CD14-positive monocyte (primary cell): ENCODE results near the gene CUBN. TPM values are rescaled to one million over a fixed set of nuclear protein-coding genes. Genes with fewer than 3 reads are reported as not detected.

ENCODE experiments used
- DNase-seq, 3 donors: peaks; one replicate each; pipeline ENCODE4 v3.0.0-alpha.2; 2011 to 2022
- H2AFZ ChIP-seq: 2 replicates; pipeline ENCODE4 v1.6.0; 2012; ENCODE audit warnings: mild to moderate bottlenecking, low read depth, low read length, inconsistent platforms; ENCODE audit not compliant: insufficient read depth, poor library complexity, severe bottlenecking
- H3K27ac ChIP-seq, 2 donors: 1 replicate in 1 of 2; 2 replicates in 1 of 2; pipeline ENCODE4 v1.5.1; 2012 to 2013; ENCODE audit warnings: low read length in 2 of 2, control low read depth in 1 of 2, inconsistent platforms in 1 of 2, low read depth in 1 of 2, mild to moderate bottlenecking in 1 of 2
- H3K27me3 ChIP-seq, 2 donors: one replicate each; pipeline versions ENCODE4 v1.6.0 to v1.6.1; 2011 to 2013; ENCODE audit warnings: low read length in 2 of 2; ENCODE audit not compliant: control insufficient read depth in 2 of 2, insufficient read depth in 2 of 2
- H3K36me3 ChIP-seq, 2 donors: replicated peaks in 1 of 2; 1 replicate in 1 of 2; 2 replicates in 1 of 2; pipeline versions ENCODE4 v1.5.1 to v1.6.1; 2012 to 2013; ENCODE audit warnings: low read length in 2 of 2, control low read depth in 1 of 2, inconsistent platforms in 1 of 2, mild to moderate bottlenecking in 1 of 2; ENCODE audit not compliant: insufficient read depth in 2 of 2, control insufficient read depth in 1 of 2
- H3K4me1 ChIP-seq, 2 donors: 1 replicate in 1 of 2; 2 replicates in 1 of 2; pipeline versions ENCODE4 v1.5.1 to v1.6.1; 2012 to 2013; ENCODE audit warnings: low read length in 2 of 2, control low read depth in 1 of 2, inconsistent platforms in 1 of 2, mild to moderate bottlenecking in 1 of 2, moderate library complexity in 1 of 2; ENCODE audit not compliant: insufficient read depth in 2 of 2, control insufficient read depth in 1 of 2
- H3K4me2 ChIP-seq: replicated peaks from 2 replicates; pipeline ENCODE3; 2012; ENCODE audit warnings: low read length, moderate library complexity, mild to moderate bottlenecking; ENCODE audit not compliant: poor library complexity, severe bottlenecking; ENCODE audit errors: extremely low read depth
- H3K4me3 ChIP-seq, 3 experiments: fragments of 200-600 bp in 1 of 3; sonication (generic) in 1 of 3; replicated peaks in 1 of 3; 1 replicate in 2 of 3; 2 replicates in 1 of 3; pipeline ENCODE4 v1.5.1; 2011 to 2013; ENCODE audit warnings: low read length in 3 of 3, mild to moderate bottlenecking in 3 of 3, control low read depth in 2 of 3, low read depth in 2 of 3, inconsistent platforms in 1 of 3, moderate library complexity in 1 of 3
- H3K79me2 ChIP-seq: 2 replicates; pipeline ENCODE4 v1.6.0; 2012; ENCODE audit warnings: mild to moderate bottlenecking, control low read depth, inconsistent platforms, low read length, moderate library complexity; ENCODE audit not compliant: insufficient read depth
- H3K9ac ChIP-seq: 2 replicates; pipeline ENCODE4 v1.6.0; 2017; ENCODE audit warnings: low read length, mild to moderate bottlenecking; ENCODE audit not compliant: insufficient read depth, poor library complexity, severe bottlenecking
- H3K9me3 ChIP-seq, 2 donors: replicated peaks in 1 of 2; 1 replicate in 1 of 2; 2 replicates in 1 of 2; pipeline versions ENCODE4 v1.5.1 to v1.6.1; 2012 to 2013; ENCODE audit warnings: low read length in 2 of 2, control low read depth in 1 of 2; ENCODE audit not compliant: control insufficient read depth in 1 of 2, insufficient read depth in 1 of 2
- H4K20me1 ChIP-seq: 2 replicates; pipeline ENCODE4 v1.6.0; 2012; ENCODE audit warnings: mild to moderate bottlenecking, low read length, control low read depth, moderate library complexity; ENCODE audit not compliant: insufficient read depth
- H3K27ac Mint-ChIP-seq, 7 donors: one replicate each; pipeline ENCODE4 v1.8.0; 2020; ENCODE audit warnings: mild to moderate bottlenecking in 7 of 7, mixed read lengths in 7 of 7, moderate library complexity in 6 of 7, inconsistent platforms in 2 of 7
- H3K27me3 Mint-ChIP-seq, 3 donors: one replicate each; pipeline ENCODE4 v1.8.0; 2021 to 2022; ENCODE audit warnings: low read depth in 3 of 3, mild to moderate bottlenecking in 3 of 3, mixed read lengths in 3 of 3, moderate library complexity in 3 of 3, inconsistent platforms in 1 of 3
- H3K36me3 Mint-ChIP-seq, 2 donors: one replicate each; pipeline ENCODE4 v1.8.0; 2020; ENCODE audit warnings: mixed read lengths in 2 of 2, inconsistent platforms in 1 of 2, mild to moderate bottlenecking in 1 of 2
- H3K4me1 Mint-ChIP-seq: one replicate; pipeline ENCODE4 v1.8.0; 2020; ENCODE audit warnings: mild to moderate bottlenecking, mixed read lengths
- H3K4me3 Mint-ChIP-seq, 2 donors: one replicate each; pipeline ENCODE4 v1.8.0; 2020; ENCODE audit warnings: mild to moderate bottlenecking in 2 of 2, mixed read lengths in 2 of 2, moderate library complexity in 1 of 2
- H3K9me3 Mint-ChIP-seq, 7 donors: one replicate each; pipeline ENCODE4 v1.8.0; 2020 to 2022; ENCODE audit warnings: mixed read lengths in 7 of 7, mild to moderate bottlenecking in 6 of 7, moderate library complexity in 6 of 7, inconsistent platforms in 2 of 7
- CTCF ChIP-seq: fragments of 200-600 bp; IDR thresholded peaks from one replicate; pipeline ENCODE4 v1.8.0; 2022; ENCODE audit warnings: antibody characterized with exemption, mild to moderate bottlenecking
- WGBS: methylation state at CpG from one replicate; pipeline ENCODE4 v1.1.5; 2013; ENCODE audit warnings: missing lambda C conversion rate; ENCODE audit not compliant: insufficient coverage; 5-methylcytosine and 5-hydroxymethylcytosine counted together
- intact Hi-C, 2 donors: fragments of 100-400 bp; cut with micrococcal nuclease; formaldehyde crosslinking; loops; one replicate each; pipeline versions ENCODE4 v1.15.0 to v1.15.1; 2023
- polyA plus RNA-seq, 3 donors: library from polyadenylated mRNA; depleted of rRNA in 1 of 3; unstranded in 2 of 3; stranded (reverse) in 1 of 3; fragments of 300-500 nt in 2 of 3; fragments of >200 nt in 1 of 3; fragmentation: Illumina TruSeq in 2 of 3; gene quantifications; 1 replicate in 2 of 3; 2 replicates in 1 of 3; pipeline ENCODE4 v1.2.3, GENCODE V29; 2012 to 2021

CUBN gene
- polyA plus RNA-seq, 3 donors: 0.95 TPM; not detected in 2

GRCh38 chr10:17178006-17178405 lies 48.4 kb upstream of the CUBN start:
- no peak overlapping the region for H3K4me3 ChIP-seq
- H3K27me3 ChIP-seq: no peaks in the 10 kb centered on the region
- no peak overlapping the region for H3K4me2 ChIP-seq
- H3K36me3 ChIP-seq: no peaks in the 10 kb centered on the region
- intact Hi-C loops: no loop called here
- no peak overlapping the region for H2AFZ ChIP-seq
- no peaks in the 10 kb centered on the region for H4K20me1 ChIP-seq
- TF ChIP-seq CTCF: no peak
- H3K4me3 Mint-ChIP-seq: no peak overlapping the region
- peaks cover 0 to 1% (median 1%) of the 10 kb centered on the region in 3 donors for H3K27me3 Mint-ChIP-seq
- peaks cover 0 to 3% of the 10 kb centered on the region in 2 donors for H3K36me3 Mint-ChIP-seq
- H3K27ac ChIP-seq: no peak overlapping the region
- H3K4me1 ChIP-seq: peaks cover 5 to 16% of the 10 kb centered on the region in 2 donors
- no peak overlapping the region for H3K9ac ChIP-seq
- no peaks in the 10 kb centered on the region for H3K79me2 ChIP-seq
- WGBS: no CpG with 5 or more reads among the region's 1 CpG
- no peak for DNase-seq
- no peaks in the 10 kb centered on the region for H3K9me3 ChIP-seq
- no peak overlapping the region for H3K27ac Mint-ChIP-seq
- peaks cover 17% of the 10 kb centered on the region for H3K4me1 Mint-ChIP-seq
- H3K9me3 Mint-ChIP-seq: peaks cover 0 to 1% (median 0%) of the 10 kb centered on the region in 7 donors

- H4K20me1 ChIP-seq: no peaks in the 10 kb centered on the region
- H3K36me3 Mint-ChIP-seq: peaks cover 1 to 3% of the 10 kb centered on the region in 2 donors
- H3K4me3 Mint-ChIP-seq: no peak overlapping the region
- no peak overlapping the region for H3K4me3 ChIP-seq
- WGBS: no CpG with 5 or more reads among the region's 1 CpG
- H3K4me1 ChIP-seq: peaks cover 5 to 16% of the 10 kb centered on the region in 2 donors
- H3K9ac ChIP-seq: no peak overlapping the region
- no peak overlapping the region for H3K27ac Mint-ChIP-seq
- H3K27me3 Mint-ChIP-seq: peaks cover 0 to 1% (median 1%) of the 10 kb centered on the region in 3 donors
- H3K27me3 ChIP-seq: no peaks in the 10 kb centered on the region
- peaks cover 0 to 1% (median 0%) of the 10 kb centered on the region in 7 donors for H3K9me3 Mint-ChIP-seq
- no peak overlapping the region for H3K4me2 ChIP-seq
- no peak for TF ChIP-seq CTCF
- intact Hi-C loops: no loop called here
- H3K4me1 Mint-ChIP-seq: peaks cover 17% of the 10 kb centered on the region
- no peaks in the 10 kb centered on the region for H3K79me2 ChIP-seq
- no peaks in the 10 kb centered on the region for H3K9me3 ChIP-seq
- DNase-seq: no peak
- no peaks in the 10 kb centered on the region for H3K36me3 ChIP-seq
- H3K27ac ChIP-seq: no peak overlapping the region
- no peak overlapping the region for H2AFZ ChIP-seq
Observed at GRCh38 chr10:17177014-17177413, 47.4 kb upstream of the CUBN start.
